WTC11 (cell line): Measurements from ENCODE around the gene RAB34. TPM values are rescaled to one million over a fixed set of nuclear protein-coding genes. Genes with fewer than 3 reads are reported as not detected.

Experiments used
- ATAC-seq: fragments of 200-7000 bp; cut with Tn5 transposase; 2 replicates; pipeline ENCODE4 v1.10.0; 2021; ENCODE audit warnings: mild to moderate bottlenecking, moderate library complexity
- CTCF ChIA-PET: fragments of 300-600 bp; sonication (Branson Sonifier 250); formaldehyde crosslinking; loops from one replicate; lab custom pipeline; 2021; ENCODE audit warnings: antibody characterized with exemption; lab: Charles Lee
- POLR2A ChIA-PET: fragments of 350-600 bp; sonication (Branson Sonifier 250); formaldehyde crosslinking; loops from one replicate; lab custom pipeline; 2021; ENCODE audit warnings: antibody characterized with exemption; lab: Charles Lee
- DNase-seq: peaks from one replicate; pipeline ENCODE4 v3.0.0; 2021; ENCODE audit warnings: low spot score
- H3K27ac Mint-ChIP-seq: 2 replicates; pipeline ENCODE4 v1.8.0; 2021; ENCODE audit warnings: mixed read lengths
- H3K27me3 Mint-ChIP-seq: 2 replicates; pipeline ENCODE4 v1.8.0; 2021; ENCODE audit warnings: low read depth, mild to moderate bottlenecking, moderate library complexity, mixed read lengths
- H3K36me3 Mint-ChIP-seq: 2 replicates; pipeline ENCODE4 v1.8.0; 2021; ENCODE audit warnings: mixed read lengths
- H3K4me1 Mint-ChIP-seq: 2 replicates; pipeline ENCODE4 v1.8.0; 2022; ENCODE audit warnings: mixed read lengths
- H3K4me3 Mint-ChIP-seq: 2 replicates; pipeline ENCODE4 v1.8.0; 2021; ENCODE audit warnings: mild to moderate bottlenecking, moderate library complexity, mixed read lengths
- H3K9me3 Mint-ChIP-seq: 2 replicates; pipeline ENCODE4 v1.8.0; 2021; ENCODE audit warnings: mixed read lengths
- ARID4B ChIP-seq: sonication (generic); formaldehyde crosslinking; IDR thresholded peaks from 2 replicates; pipeline ENCODE4 v1.8.0; 2023; ENCODE audit warnings: missing genetic modification reagents, mild to moderate bottlenecking, borderline replicate concordance
- ELF4 ChIP-seq: sonication (generic); formaldehyde crosslinking; IDR thresholded peaks from 2 replicates; pipeline ENCODE4 v1.8.1; 2022; ENCODE audit warnings: low read depth, mild to moderate bottlenecking, moderate library complexity, missing genetic modification reagents
- FOXK1 ChIP-seq: sonication (generic); formaldehyde crosslinking; IDR thresholded peaks from 2 replicates; pipeline ENCODE4 v1.8.0; 2022; ENCODE audit warnings: mild to moderate bottlenecking, moderate library complexity, missing genetic modification reagents
- IRF1 ChIP-seq: sonication (generic); formaldehyde crosslinking; IDR thresholded peaks from 2 replicates; pipeline ENCODE4 v1.8.0; 2023; ENCODE audit warnings: missing genetic modification reagents
- IRF2 ChIP-seq: sonication (generic); formaldehyde crosslinking; IDR thresholded peaks from 2 replicates; pipeline ENCODE4 v1.8.0; 2022; ENCODE audit warnings: low read depth, missing genetic modification reagents, borderline replicate concordance
- JAZF1 ChIP-seq: fragments of 250-450 bp; sonication (Bioruptor Pico); IDR thresholded peaks from 2 replicates; pipeline ENCODE4 v1.9.0; 2021; ENCODE audit warnings: moderate library complexity, mild to moderate bottlenecking, inconsistent platforms
- MXD4 ChIP-seq: fragments of 250-450 bp; sonication (Bioruptor Pico); IDR thresholded peaks from 2 replicates; pipeline ENCODE4 v1.8.0; 2021; ENCODE audit warnings: mild to moderate bottlenecking, moderate library complexity, borderline replicate concordance
- MYBL2 ChIP-seq: sonication (generic); formaldehyde crosslinking; IDR thresholded peaks from 2 replicates; pipeline ENCODE4 v1.8.1; 2023; ENCODE audit warnings: mild to moderate bottlenecking, moderate library complexity, missing genetic modification reagents
- NR1H2 ChIP-seq: sonication (generic); formaldehyde crosslinking; IDR thresholded peaks from 2 replicates; pipeline ENCODE4 v1.9.0; 2021; ENCODE audit warnings: mild to moderate bottlenecking, moderate library complexity, missing genetic modification reagents
- NR2C2 ChIP-seq: sonication (generic); formaldehyde crosslinking; IDR thresholded peaks from 2 replicates; pipeline ENCODE4 v1.8.0; 2022; ENCODE audit warnings: mild to moderate bottlenecking, missing genetic modification reagents
- PREB ChIP-seq: sonication (generic); formaldehyde crosslinking; IDR thresholded peaks from 2 replicates; pipeline ENCODE4 v1.8.1; 2022; ENCODE audit warnings: mild to moderate bottlenecking, missing genetic modification reagents, moderate library complexity, borderline replicate concordance
- RORB ChIP-seq: fragments of 250-450 bp; sonication (Bioruptor Pico); IDR thresholded peaks from 2 replicates; pipeline ENCODE4 v1.9.0; 2021; ENCODE audit warnings: mild to moderate bottlenecking
- USF2 ChIP-seq: sonication (generic); formaldehyde crosslinking; IDR thresholded peaks from 2 replicates; pipeline ENCODE4 v1.8.1; 2023; ENCODE audit warnings: mild to moderate bottlenecking, missing genetic modification reagents, moderate library complexity
- ZNF219 ChIP-seq: sonication (generic); formaldehyde crosslinking; IDR thresholded peaks from 2 replicates; pipeline ENCODE4 v1.8.0; 2023; ENCODE audit warnings: missing genetic modification reagents, mild to moderate bottlenecking, borderline replicate concordance
- ZNF232 ChIP-seq: sonication (generic); formaldehyde crosslinking; IDR thresholded peaks from 2 replicates; pipeline ENCODE4 v1.8.0; 2022; ENCODE audit warnings: mild to moderate bottlenecking, missing genetic modification reagents
- ZNF317 ChIP-seq: sonication (generic); formaldehyde crosslinking; IDR thresholded peaks from 2 replicates; pipeline ENCODE4 v1.8.1; 2023; ENCODE audit warnings: low read depth, mild to moderate bottlenecking, moderate library complexity, missing genetic modification reagents, borderline replicate concordance
- total RNA-seq: library from RNA; stranded (reverse); gene quantifications from 3 replicates; pipeline ENCODE4 v1.2.3, GENCODE V29; 2021
- TF ChIP-seq, protein P1 (sequence below): fragments of 250-450 bp; sonication (Bioruptor Pico); IDR thresholded peaks from 2 replicates; pipeline ENCODE4 v1.9.0; 2021; ENCODE audit warnings: mild to moderate bottlenecking
- TF ChIP-seq, protein P2 (sequence below): sonication (generic); formaldehyde crosslinking; IDR thresholded peaks from 2 replicates; pipeline ENCODE4 v1.8.0; 2022; ENCODE audit warnings: mild to moderate bottlenecking, missing genetic modification reagents

The RAB34 gene
- total RNA-seq, 1 experiment from 2014 or later = 181 TPM

DNA sequence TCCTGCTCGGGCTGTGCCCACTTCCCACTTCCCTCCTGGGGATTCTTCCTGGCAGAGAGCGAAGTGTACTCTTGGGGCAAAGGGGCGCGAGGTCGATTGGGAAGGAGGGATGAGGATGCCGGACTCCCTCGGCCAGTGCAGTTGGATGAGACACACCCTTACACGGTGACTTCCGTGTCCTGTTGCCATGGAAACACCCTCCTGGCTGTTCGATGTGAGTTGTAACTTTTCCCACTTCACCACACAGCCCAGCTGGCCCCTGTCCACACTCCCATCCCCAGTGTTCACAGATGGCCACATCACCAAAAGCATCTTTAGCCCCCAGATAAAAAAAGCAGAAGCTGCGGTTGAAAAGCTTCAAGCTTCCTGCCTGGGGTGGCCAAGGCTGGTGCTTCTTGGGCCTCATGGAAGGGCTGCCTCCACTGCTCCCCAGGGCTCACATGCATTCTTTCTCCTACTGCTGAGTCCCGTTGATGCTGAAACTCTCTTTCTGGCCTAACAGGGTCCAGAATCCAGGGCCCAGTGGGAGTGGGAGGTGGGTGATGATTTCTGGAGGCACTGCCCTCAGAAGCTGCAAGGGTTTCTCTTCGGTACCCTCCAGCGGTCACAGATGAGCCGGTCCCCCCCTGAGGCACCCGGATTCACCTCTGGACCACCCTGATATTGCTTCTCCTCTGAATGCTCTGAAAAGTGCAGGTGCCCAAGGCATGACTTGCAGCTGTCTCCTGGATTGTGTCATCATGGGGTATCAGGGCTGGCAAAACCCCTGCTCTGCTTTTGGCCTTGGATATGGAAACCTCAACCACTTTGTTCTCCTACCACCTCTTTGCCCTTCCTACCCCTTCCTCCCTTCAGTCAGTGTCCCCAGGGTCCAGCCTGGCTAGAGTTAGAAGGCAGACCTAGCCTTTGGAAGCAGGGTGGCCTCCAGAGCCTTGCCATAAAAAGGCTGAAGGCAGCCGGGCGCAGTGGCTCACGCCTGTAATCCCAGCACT lies 24.0 kb upstream of the RAB34 start:
- CTCF ChIA-PET = interaction anchor here (0.6 to 13.9 kb wide), 7 partner anchors 8 to 107 kb away, joined by 3 to 541 read pairs (median 4); partner anchors contain the start of genes NEK8 and TLCD1
- peak overlapping the region; percentile 75; the same call in 1 of the 2 replicates for H3K4me3 Mint-ChIP-seq
- ATAC-seq = no peak

DNA sequence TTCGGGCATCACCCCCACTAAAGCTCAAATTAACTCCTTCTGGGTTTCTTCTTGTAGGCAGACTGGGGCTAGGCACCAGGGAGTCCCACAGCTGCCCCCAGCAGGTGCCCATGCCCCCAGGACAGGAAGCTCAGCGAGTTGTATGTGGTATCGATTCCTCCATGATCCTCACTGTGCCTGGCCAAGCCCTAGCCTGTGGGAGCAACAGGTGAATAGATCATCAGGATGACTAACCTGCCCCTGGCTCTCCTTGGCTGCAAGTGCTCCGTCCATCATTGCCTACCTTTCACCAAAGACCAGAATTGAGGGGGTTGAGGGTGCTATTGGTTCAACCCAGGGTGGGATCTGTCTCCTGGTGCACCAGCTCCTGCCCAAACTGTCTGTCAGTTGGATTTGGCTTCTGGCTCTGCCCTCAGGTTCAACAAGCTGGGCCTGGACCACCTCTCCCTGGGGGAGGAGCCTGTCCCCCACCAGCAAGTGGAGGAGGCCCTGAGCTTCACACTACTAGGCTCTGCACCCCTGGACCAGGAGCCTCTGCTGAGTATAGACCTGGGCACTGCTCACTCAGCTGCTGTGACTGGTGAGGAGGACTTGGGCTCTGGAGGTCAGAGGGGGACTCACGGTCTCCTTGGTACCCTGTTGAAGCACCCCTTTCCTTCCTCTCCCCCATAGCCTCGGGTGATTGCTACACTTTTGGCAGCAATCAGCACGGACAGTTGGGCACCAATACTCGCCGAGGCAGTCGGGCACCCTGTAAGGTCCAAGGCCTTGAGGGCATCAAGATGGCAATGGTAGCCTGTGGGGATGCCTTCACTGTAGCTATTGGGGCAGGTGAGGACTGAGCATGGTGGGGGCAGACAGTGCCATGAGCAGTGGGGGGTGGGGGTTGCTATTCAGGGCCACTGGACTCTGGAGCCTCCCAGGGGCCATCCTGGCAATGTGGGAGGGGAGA lies 23.0 kb upstream of the RAB34 start:
- DNase-seq = no peak
- no peak for ATAC-seq
- CTCF ChIA-PET = interaction anchor here (0.6 to 13.9 kb wide), 3 partner anchors 9 to 73 kb away, joined by 4 to 541 read pairs (median 6); partner anchors contain the start of genes NEK8 and TLCD1
- H3K36me3 Mint-ChIP-seq = peaks cover 16% of the 10 kb centered on the region
- H3K4me3 Mint-ChIP-seq = no peak overlapping the region
- POLR2A ChIA-PET = interaction anchor here (0.6 to 13.5 kb wide), 2 partner anchors 14 to 29 kb away, joined by 3 to 310 read pairs; partner anchors contain the start of genes NEK8, PROCA1 and TLCD1
- H3K9me3 Mint-ChIP-seq = no peaks in the 10 kb centered on the region
- TF ChIP-seq RORB (CRISPR knock-in tag) = no peak
- TF ChIP-seq MYBL2 (CRISPR knock-in tag) = no peak
- no peak for TF ChIP-seq ARID4B (CRISPR knock-in tag)
- H3K27me3 Mint-ChIP-seq = no peaks in the 10 kb centered on the region
- H3K4me1 Mint-ChIP-seq = peaks cover 13% of the 10 kb centered on the region
- H3K27ac Mint-ChIP-seq = no peak overlapping the region

More for the DNA sequence above, 24.0 kb upstream of the RAB34 start:
- TF ChIP-seq NR2C2 (CRISPR knock-in tag) (no peak), ZNF232 (CRISPR knock-in tag) (no peak), MXD4 (no peak), NR1H2 (CRISPR knock-in tag) (no peak), IRF2 (CRISPR knock-in tag) (no peak), ELF4 (CRISPR knock-in tag) (no peak), RORB (CRISPR knock-in tag) (no peak), ZNF317 (no peak)
- TF ChIP-seq, all 79 proteins: peak for 0
- Mint-ChIP-seq H3K27me3 (no peaks in the 10 kb centered on the region), H3K4me1 (peaks cover 22% of the 10 kb centered on the region), H3K36me3 (peaks cover 18% of the 10 kb centered on the region), H3K27ac (peak overlapping the region; percentile 69), H3K9me3 (no peaks in the 10 kb centered on the region)
- no peak for DNase-seq
- POLR2A ChIA-PET = interaction anchor here (0.5 to 13.5 kb wide), 4 partner anchors 15 to 36 kb away, joined by 3 to 310 read pairs (median 6); partner anchors contain the start of genes NEK8, PROCA1, RPL23A and TLCD1

- ATAC-seq (no peak), DNase-seq (no peak)
- Mint-ChIP-seq H3K9me3 (no peaks in the 10 kb centered on the region), H3K36me3 (peaks cover 21% of the 10 kb centered on the region), H3K4me1 (peaks cover 13% of the 10 kb centered on the region), H3K27ac (peak overlapping the region; percentile 57; the same call in 1 of the 2 replicates), H3K27me3 (no peaks in the 10 kb centered on the region), H3K4me3 (no peak overlapping the region)
- CTCF ChIA-PET = interaction anchor here (0.7 kb wide), 1 partner anchor 110 kb away, joined by 3 read pairs; no protein-coding TSS in a partner anchor
- POLR2A ChIA-PET = interaction anchor here (0.8 kb wide), 1 partner anchor 12 kb away, joined by 3 read pairs; the partner anchor contains the start of gene TLCD1
- TF ChIP-seq JAZF1 (CRISPR knock-in tag) (no peak), ZNF219 (CRISPR knock-in tag) (no peak), IRF1 (CRISPR knock-in tag) (no peak), FOXK1 (CRISPR knock-in tag) (no peak), USF2 (no peak), PREB (CRISPR knock-in tag) (no peak)
- TF ChIP-seq, protein P1, sequence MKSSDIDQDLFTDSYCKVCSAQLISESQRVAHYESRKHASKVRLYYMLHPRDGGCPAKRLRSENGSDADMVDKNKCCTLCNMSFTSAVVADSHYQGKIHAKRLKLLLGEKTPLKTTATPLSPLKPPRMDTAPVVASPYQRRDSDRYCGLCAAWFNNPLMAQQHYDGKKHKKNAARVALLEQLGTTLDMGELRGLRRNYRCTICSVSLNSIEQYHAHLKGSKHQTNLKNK (CRISPR knock-in tag) = no peak
- TF ChIP-seq, protein P2, sequence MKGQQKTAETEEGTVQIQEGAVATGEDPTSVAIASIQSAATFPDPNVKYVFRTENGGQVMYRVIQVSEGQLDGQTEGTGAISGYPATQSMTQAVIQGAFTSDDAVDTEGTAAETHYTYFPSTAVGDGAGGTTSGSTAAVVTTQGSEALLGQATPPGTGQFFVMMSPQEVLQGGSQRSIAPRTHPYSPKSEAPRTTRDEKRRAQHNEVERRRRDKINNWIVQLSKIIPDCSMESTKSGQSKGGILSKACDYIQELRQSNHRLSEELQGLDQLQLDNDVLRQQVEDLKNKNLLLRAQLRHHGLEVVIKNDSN (CRISPR knock-in tag) = no peak
Measured at GRCh38 chr17:28738680-28739384, 21.2 kb upstream of the RAB34 start.
